WTC11 (cell line): ENCODE data around the gene CELF6. TPM values are rescaled to one million over a fixed set of nuclear protein-coding genes. Genes with fewer than 3 reads are reported as not detected.

Source experiments
- ARID4B ChIP-seq: sonication (generic); formaldehyde crosslinking; IDR thresholded peaks from 2 replicates; pipeline ENCODE4 v1.8.0; 2023; ENCODE audit warnings: missing genetic modification reagents, mild to moderate bottlenecking, borderline replicate concordance
- JUN ChIP-seq: sonication (generic); formaldehyde crosslinking; IDR thresholded peaks from 2 replicates; pipeline ENCODE4 v1.8.0; 2023; ENCODE audit warnings: mild to moderate bottlenecking, missing genetic modification reagents
- MYBL2 ChIP-seq: sonication (generic); formaldehyde crosslinking; IDR thresholded peaks from 2 replicates; pipeline ENCODE4 v1.8.1; 2023; ENCODE audit warnings: mild to moderate bottlenecking, moderate library complexity, missing genetic modification reagents
- RELA ChIP-seq: sonication (generic); formaldehyde crosslinking; IDR thresholded peaks from 2 replicates; pipeline ENCODE4 v1.8.1; 2022; ENCODE audit warnings: missing genetic modification reagents, mild to moderate bottlenecking, borderline replicate concordance
- SP1 ChIP-seq: sonication (generic); formaldehyde crosslinking; conservative IDR thresholded peaks from 2 replicates; pipeline ENCODE4 v1.8.1; 2022; ENCODE audit warnings: missing genetic modification reagents
- TCF7 ChIP-seq: sonication (generic); formaldehyde crosslinking; IDR thresholded peaks from 2 replicates; pipeline ENCODE4 v1.8.0; 2022; ENCODE audit warnings: mild to moderate bottlenecking, low read depth, missing genetic modification reagents, moderate library complexity
- TEAD4 ChIP-seq: sonication (generic); formaldehyde crosslinking; IDR thresholded peaks from 2 replicates; pipeline ENCODE4 v1.8.0; 2022; ENCODE audit warnings: mild to moderate bottlenecking, missing genetic modification reagents
- ZNF138 ChIP-seq: sonication (generic); formaldehyde crosslinking; conservative IDR thresholded peaks from 2 replicates; pipeline ENCODE4 v1.8.1; 2022; ENCODE audit warnings: mild to moderate bottlenecking, moderate library complexity, missing genetic modification reagents
- ZNF232 ChIP-seq: sonication (generic); formaldehyde crosslinking; IDR thresholded peaks from 2 replicates; pipeline ENCODE4 v1.8.0; 2022; ENCODE audit warnings: mild to moderate bottlenecking, missing genetic modification reagents
- ZNF281 ChIP-seq: sonication (generic); formaldehyde crosslinking; IDR thresholded peaks from 2 replicates; pipeline ENCODE4 v1.8.0; 2023; ENCODE audit warnings: mild to moderate bottlenecking, missing genetic modification reagents
- ZNF317 ChIP-seq: sonication (generic); formaldehyde crosslinking; IDR thresholded peaks from 2 replicates; pipeline ENCODE4 v1.8.1; 2023; ENCODE audit warnings: low read depth, mild to moderate bottlenecking, moderate library complexity, missing genetic modification reagents, borderline replicate concordance
- total RNA-seq: library from RNA; stranded (reverse); gene quantifications from 3 replicates; pipeline ENCODE4 v1.2.3, GENCODE V29; 2021
- TF ChIP-seq, protein P1 (sequence below): sonication (generic); formaldehyde crosslinking; conservative IDR thresholded peaks from 2 replicates; pipeline ENCODE4 v1.8.1; 2023; ENCODE audit warnings: mild to moderate bottlenecking, low read depth, missing genetic modification reagents, moderate library complexity
- TF ChIP-seq, protein P2 (sequence below): sonication (generic); formaldehyde crosslinking; IDR thresholded peaks from 2 replicates; pipeline ENCODE4 v1.8.0; 2022; ENCODE audit warnings: mild to moderate bottlenecking, missing genetic modification reagents
- TF ChIP-seq, protein P3 (sequence below): fragments of 200-600 bp; IDR thresholded peaks from 2 replicates; pipeline ENCODE4 v1.8.0; 2022; ENCODE audit warnings: antibody characterized with exemption
- TF ChIP-seq, protein P4 (sequence below): sonication (generic); formaldehyde crosslinking; IDR thresholded peaks from 2 replicates; pipeline ENCODE4 v1.8.1; 2023; ENCODE audit warnings: mild to moderate bottlenecking, missing genetic modification reagents, moderate library complexity
- TF ChIP-seq, protein P5 (sequence below): sonication (generic); formaldehyde crosslinking; IDR thresholded peaks from 2 replicates; pipeline ENCODE4 v1.8.1; 2022; ENCODE audit warnings: low read depth, missing genetic modification reagents, borderline replicate concordance
- TF ChIP-seq, protein P6 (sequence below): sonication (generic); formaldehyde crosslinking; IDR thresholded peaks from 2 replicates; pipeline ENCODE4 v1.8.0; 2022; ENCODE audit warnings: missing genetic modification reagents

Gene CELF6
- total RNA-seq, 1 experiment from 2014 or later, result not detected

GRCh38 chr15:72319360-72319984 is 485 bp downstream of the CELF6 start (continued):
- TF ChIP-seq, protein P1, sequence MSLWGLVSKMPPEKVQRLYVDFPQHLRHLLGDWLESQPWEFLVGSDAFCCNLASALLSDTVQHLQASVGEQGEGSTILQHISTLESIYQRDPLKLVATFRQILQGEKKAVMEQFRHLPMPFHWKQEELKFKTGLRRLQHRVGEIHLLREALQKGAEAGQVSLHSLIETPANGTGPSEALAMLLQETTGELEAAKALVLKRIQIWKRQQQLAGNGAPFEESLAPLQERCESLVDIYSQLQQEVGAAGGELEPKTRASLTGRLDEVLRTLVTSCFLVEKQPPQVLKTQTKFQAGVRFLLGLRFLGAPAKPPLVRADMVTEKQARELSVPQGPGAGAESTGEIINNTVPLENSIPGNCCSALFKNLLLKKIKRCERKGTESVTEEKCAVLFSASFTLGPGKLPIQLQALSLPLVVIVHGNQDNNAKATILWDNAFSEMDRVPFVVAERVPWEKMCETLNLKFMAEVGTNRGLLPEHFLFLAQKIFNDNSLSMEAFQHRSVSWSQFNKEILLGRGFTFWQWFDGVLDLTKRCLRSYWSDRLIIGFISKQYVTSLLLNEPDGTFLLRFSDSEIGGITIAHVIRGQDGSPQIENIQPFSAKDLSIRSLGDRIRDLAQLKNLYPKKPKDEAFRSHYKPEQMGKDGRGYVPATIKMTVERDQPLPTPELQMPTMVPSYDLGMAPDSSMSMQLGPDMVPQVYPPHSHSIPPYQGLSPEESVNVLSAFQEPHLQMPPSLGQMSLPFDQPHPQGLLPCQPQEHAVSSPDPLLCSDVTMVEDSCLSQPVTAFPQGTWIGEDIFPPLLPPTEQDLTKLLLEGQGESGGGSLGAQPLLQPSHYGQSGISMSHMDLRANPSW (CRISPR knock-in tag), result 0 out of 2 replicates have a peak, but pooled peaks have one; percentile 66
- peak; percentile 98 for TF ChIP-seq TCF7 (CRISPR knock-in tag)
- peak; percentile 85 for TF ChIP-seq ZNF317 (CRISPR knock-in tag)
- TF ChIP-seq, protein P2, sequence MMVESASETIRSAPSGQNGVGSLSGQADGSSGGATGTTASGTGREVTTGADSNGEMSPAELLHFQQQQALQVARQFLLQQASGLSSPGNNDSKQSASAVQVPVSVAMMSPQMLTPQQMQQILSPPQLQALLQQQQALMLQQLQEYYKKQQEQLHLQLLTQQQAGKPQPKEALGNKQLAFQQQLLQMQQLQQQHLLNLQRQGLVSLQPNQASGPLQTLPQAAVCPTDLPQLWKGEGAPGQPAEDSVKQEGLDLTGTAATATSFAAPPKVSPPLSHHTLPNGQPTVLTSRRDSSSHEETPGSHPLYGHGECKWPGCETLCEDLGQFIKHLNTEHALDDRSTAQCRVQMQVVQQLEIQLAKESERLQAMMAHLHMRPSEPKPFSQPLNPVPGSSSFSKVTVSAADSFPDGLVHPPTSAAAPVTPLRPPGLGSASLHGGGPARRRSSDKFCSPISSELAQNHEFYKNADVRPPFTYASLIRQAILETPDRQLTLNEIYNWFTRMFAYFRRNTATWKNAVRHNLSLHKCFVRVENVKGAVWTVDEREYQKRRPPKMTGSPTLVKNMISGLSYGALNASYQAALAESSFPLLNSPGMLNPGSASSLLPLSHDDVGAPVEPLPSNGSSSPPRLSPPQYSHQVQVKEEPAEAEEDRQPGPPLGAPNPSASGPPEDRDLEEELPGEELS (CRISPR knock-in tag), result peak; percentile 99
- TF ChIP-seq, protein P3, sequence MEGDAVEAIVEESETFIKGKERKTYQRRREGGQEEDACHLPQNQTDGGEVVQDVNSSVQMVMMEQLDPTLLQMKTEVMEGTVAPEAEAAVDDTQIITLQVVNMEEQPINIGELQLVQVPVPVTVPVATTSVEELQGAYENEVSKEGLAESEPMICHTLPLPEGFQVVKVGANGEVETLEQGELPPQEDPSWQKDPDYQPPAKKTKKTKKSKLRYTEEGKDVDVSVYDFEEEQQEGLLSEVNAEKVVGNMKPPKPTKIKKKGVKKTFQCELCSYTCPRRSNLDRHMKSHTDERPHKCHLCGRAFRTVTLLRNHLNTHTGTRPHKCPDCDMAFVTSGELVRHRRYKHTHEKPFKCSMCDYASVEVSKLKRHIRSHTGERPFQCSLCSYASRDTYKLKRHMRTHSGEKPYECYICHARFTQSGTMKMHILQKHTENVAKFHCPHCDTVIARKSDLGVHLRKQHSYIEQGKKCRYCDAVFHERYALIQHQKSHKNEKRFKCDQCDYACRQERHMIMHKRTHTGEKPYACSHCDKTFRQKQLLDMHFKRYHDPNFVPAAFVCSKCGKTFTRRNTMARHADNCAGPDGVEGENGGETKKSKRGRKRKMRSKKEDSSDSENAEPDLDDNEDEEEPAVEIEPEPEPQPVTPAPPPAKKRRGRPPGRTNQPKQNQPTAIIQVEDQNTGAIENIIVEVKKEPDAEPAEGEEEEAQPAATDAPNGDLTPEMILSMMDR, result no peak
- TF ChIP-seq SP1, result peak; percentile 79
- TF ChIP-seq, protein P4, sequence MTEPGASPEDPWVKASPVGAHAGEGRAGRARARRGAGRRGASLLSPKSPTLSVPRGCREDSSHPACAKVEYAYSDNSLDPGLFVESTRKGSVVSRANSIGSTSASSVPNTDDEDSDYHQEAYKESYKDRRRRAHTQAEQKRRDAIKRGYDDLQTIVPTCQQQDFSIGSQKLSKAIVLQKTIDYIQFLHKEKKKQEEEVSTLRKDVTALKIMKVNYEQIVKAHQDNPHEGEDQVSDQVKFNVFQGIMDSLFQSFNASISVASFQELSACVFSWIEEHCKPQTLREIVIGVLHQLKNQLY (CRISPR knock-in tag), result peak; percentile 96; the same call in 1 of the 2 replicates
- TF ChIP-seq MYBL2, result peak; percentile 97
- TF ChIP-seq, protein P5, sequence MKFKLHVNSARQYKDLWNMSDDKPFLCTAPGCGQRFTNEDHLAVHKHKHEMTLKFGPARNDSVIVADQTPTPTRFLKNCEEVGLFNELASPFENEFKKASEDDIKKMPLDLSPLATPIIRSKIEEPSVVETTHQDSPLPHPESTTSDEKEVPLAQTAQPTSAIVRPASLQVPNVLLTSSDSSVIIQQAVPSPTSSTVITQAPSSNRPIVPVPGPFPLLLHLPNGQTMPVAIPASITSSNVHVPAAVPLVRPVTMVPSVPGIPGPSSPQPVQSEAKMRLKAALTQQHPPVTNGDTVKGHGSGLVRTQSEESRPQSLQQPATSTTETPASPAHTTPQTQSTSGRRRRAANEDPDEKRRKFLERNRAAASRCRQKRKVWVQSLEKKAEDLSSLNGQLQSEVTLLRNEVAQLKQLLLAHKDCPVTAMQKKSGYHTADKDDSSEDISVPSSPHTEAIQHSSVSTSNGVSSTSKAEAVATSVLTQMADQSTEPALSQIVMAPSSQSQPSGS (CRISPR knock-in tag), result peak; percentile 90
- TF ChIP-seq JUN, result peak; percentile 99
- peak; percentile 90 for TF ChIP-seq ZNF138 (CRISPR knock-in tag)
- peak; percentile 97 for TF ChIP-seq ZNF281
- TF ChIP-seq, protein P6, sequence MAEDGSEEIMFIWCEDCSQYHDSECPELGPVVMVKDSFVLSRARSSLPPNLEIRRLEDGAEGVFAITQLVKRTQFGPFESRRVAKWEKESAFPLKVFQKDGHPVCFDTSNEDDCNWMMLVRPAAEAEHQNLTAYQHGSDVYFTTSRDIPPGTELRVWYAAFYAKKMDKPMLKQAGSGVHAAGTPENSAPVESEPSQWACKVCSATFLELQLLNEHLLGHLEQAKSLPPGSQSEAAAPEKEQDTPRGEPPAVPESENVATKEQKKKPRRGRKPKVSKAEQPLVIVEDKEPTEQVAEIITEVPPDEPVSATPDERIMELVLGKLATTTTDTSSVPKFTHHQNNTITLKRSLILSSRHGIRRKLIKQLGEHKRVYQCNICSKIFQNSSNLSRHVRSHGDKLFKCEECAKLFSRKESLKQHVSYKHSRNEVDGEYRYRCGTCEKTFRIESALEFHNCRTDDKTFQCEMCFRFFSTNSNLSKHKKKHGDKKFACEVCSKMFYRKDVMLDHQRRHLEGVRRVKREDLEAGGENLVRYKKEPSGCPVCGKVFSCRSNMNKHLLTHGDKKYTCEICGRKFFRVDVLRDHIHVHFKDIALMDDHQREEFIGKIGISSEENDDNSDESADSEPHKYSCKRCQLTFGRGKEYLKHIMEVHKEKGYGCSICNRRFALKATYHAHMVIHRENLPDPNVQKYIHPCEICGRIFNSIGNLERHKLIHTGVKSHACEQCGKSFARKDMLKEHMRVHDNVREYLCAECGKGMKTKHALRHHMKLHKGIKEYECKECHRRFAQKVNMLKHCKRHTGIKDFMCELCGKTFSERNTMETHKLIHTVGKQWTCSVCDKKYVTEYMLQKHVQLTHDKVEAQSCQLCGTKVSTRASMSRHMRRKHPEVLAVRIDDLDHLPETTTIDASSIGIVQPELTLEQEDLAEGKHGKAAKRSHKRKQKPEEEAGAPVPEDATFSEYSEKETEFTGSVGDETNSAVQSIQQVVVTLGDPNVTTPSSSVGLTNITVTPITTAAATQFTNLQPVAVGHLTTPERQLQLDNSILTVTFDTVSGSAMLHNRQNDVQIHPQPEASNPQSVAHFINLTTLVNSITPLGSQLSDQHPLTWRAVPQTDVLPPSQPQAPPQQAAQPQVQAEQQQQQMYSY (CRISPR knock-in tag), result peak; percentile 72
- peak; percentile 99 for TF ChIP-seq RELA
- peak; percentile 97 for TF ChIP-seq TEAD4
- peak; percentile 99 for TF ChIP-seq ARID4B (CRISPR knock-in tag)
- TF ChIP-seq ZNF232 (CRISPR knock-in tag), result peak; percentile 99
